GM12872 (cell line): ENCODE measurements around the gene APC.

Experiments
- TF ChIP-seq, protein P1 (sequence below): IDR thresholded peaks from 3 replicates; pipeline ENCODE4 v1.5.1; 2011; ENCODE audit warnings: low read depth, mild to moderate bottlenecking, low read length, moderate library complexity; ENCODE audit not compliant: insufficient read depth

APC gene

DNA sequence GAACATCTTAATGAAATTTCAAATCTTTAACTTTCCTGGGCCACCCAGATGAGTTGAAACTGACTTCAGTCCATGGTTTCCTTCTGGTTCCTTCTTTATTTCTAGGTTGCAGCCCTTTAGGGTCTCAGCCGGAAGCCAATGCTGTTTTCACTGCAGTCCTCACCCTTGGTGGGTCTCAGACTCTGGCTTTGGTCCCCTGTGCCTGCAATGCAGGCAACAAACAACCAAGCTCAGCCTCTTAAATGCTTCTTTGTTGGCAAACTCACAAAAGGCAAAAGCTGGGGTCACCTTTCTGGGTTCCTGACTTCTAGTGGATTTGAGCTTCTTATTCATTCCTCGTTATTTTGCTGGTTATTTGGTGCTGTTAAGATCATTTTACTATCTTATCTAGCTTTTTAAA is 19.3 kb upstream of the APC start:
- TF ChIP-seq, protein P1, sequence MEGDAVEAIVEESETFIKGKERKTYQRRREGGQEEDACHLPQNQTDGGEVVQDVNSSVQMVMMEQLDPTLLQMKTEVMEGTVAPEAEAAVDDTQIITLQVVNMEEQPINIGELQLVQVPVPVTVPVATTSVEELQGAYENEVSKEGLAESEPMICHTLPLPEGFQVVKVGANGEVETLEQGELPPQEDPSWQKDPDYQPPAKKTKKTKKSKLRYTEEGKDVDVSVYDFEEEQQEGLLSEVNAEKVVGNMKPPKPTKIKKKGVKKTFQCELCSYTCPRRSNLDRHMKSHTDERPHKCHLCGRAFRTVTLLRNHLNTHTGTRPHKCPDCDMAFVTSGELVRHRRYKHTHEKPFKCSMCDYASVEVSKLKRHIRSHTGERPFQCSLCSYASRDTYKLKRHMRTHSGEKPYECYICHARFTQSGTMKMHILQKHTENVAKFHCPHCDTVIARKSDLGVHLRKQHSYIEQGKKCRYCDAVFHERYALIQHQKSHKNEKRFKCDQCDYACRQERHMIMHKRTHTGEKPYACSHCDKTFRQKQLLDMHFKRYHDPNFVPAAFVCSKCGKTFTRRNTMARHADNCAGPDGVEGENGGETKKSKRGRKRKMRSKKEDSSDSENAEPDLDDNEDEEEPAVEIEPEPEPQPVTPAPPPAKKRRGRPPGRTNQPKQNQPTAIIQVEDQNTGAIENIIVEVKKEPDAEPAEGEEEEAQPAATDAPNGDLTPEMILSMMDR = no peak

- TF ChIP-seq, protein P1 = no peak
Observed at GRCh38 chr5:112720576-112720975, 17.1 kb upstream of the APC start.

DNA sequence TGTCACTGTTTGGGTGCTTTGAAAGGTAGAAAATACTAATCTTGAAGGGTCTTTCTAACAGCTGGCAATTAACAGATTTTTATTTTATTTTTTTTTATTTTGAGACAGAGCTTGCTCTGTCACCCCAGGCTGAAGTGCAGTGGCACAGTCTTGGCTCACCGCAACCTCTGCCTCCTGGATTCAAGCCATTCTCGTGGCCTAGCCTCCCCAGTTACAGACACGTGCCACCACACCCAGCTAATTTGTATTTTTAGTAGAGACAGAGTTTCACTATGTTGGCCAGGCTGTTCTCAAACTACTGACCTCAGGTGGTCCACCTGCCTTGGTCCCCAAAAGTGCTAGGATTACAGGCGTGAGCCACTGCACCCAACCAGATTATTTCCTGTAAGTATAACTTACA is 12.8 kb upstream of the APC start:
- TF ChIP-seq, protein P1 = no peak

- TF ChIP-seq, protein P1 = no peak
Observed at GRCh38 chr5:112729630-112730029, 8.1 kb upstream of the APC start.

- TF ChIP-seq, protein P1 = no peak
Observed at GRCh38 chr5:112732131-112732530, 5.6 kb upstream of the APC start.

DNA sequence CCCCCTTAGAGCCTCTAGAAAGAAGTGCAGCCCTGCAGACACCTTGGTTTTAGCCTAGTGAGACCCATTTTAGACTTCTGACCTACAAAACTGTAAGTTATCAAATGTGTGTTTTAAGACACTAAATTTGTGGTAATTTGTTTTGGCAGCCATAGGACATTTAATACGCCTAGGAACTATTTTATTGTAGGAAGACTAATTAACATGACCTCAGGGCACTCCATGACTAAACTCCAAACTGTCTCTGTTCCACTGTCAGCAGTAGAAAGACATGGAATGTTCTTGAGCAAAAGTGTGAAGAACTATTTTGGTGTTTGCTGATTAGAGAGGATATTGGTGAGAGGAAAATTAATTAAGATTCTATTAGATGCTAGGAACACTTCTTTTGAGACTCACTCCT is 4.1 kb upstream of the APC start:
- TF ChIP-seq, protein P1 = no peak

- TF ChIP-seq, protein P1 = no peak
Observed at GRCh38 chr5:112734597-112734996, 3.1 kb upstream of the APC start.

DNA sequence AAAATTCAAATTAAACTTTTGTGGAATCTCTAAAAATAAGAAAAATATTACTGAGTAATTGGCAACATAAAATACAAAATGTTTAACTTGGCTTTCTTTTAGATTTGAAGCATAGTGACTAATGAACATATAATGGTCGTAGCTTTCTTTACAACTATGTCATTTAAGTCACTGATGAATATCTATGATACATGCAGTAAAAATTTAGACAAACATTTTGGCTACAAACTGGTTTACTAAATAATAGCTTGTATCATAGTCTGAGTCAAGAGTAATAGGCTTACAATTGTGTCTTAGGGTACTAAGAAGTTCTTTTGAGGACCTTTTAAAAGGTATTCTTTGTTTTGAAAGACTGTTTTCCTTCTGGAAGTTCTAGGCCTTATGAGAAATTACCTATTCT is 2.0 kb upstream of the APC start:
- TF ChIP-seq, protein P1 = no peak
